GM19438 (cell line): ENCODE data around the gene FBXL13.
"Not testable (repeated sequence)": the region's sequence is repeated elsewhere in the genome, so short reads cannot be mapped to it uniquely, and the experiment has no call there.

Experiments
- ATAC-seq: cut with Tn5 transposase; IDR thresholded peaks from one replicate; pipeline ENCODE4 v1.9.1; 2021; ENCODE audit warnings: low read depth; ENCODE audit not compliant: unreplicated experiment

The FBXL13 gene

GRCh38 chr7:102873470-102874165 is 201.0 kb downstream of the FBXL13 start:
- peak; percentile 34 for ATAC-seq

GRCh38 chr7:102872460-102872859 is 202.1 kb downstream of the FBXL13 start:
- no peak for ATAC-seq

GRCh38 chr7:102869195-102869594 is 205.4 kb downstream of the FBXL13 start:
- no peak for ATAC-seq

DNA sequence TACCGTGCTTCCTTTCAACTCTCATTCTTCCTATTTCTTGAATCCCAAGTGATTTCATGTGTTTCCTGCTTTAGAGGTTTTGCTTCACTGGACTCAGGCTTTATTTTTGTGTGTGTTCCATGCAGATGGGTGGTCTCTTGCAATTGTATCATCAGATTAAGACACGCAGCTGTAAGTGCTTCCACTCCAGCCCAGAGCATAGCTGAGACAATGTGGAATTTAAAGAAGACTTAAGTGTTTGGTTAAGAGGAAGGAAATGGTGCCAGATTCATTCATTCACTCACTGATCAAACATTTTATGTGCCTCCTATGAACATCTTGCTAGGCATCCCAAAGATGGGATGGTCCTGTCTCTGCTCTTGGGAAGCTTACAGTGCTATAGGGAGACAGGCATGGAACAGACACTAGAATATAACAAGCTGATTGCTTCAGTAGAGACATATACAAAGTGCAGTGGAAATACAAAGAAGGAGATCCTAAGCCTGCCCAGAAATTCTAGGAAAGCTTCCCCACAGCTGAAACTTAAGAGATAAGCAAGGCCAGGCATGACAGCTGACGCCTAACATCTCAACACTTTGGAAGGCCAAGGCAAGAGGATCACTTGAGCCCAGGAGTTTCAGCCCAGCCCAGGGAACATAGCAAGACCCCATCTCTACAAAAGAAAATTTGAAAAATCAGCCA is 207.9 kb downstream of the FBXL13 start:
- ATAC-seq, result no peak

DNA sequence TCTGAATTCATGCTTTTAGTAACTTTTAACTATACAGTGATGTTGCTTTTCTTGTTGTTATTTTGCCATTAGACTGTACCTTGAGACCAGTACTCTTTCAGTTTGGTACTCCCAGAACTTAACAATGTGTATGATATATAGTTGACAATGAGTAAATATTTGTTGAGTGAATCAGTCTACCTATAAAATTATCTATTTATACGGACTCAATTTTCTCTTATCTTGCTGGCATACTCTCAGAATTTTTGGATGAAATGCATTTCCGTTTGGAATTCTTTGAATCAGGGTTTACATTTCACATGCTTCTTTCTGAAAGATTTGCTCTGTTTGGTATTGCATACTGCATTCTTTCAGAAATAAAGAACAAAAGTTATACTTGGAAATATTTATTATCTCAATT is 209.6 kb downstream of the FBXL13 start:
- ATAC-seq, result no peak

- ATAC-seq, result no peak
Observed at GRCh38 chr7:102860351-102860811, 214.2 kb downstream of the FBXL13 start.

DNA sequence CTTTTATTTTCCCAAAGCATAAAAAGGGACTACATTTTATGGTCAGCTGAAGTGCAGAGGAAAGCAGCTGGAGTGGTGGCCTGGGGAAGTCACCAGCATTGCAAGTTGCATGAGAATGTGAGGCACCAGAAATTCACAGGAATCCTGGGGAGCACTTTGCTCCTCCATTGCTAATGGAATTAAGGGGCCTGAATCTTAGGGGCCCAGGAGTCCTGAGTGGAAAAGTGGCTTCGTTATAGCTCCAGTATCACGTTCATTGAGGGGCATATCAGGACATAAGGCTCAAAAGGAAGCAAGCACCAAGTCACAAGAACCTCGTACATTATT is 214.8 kb downstream of the FBXL13 start:
- no peak for ATAC-seq

DNA sequence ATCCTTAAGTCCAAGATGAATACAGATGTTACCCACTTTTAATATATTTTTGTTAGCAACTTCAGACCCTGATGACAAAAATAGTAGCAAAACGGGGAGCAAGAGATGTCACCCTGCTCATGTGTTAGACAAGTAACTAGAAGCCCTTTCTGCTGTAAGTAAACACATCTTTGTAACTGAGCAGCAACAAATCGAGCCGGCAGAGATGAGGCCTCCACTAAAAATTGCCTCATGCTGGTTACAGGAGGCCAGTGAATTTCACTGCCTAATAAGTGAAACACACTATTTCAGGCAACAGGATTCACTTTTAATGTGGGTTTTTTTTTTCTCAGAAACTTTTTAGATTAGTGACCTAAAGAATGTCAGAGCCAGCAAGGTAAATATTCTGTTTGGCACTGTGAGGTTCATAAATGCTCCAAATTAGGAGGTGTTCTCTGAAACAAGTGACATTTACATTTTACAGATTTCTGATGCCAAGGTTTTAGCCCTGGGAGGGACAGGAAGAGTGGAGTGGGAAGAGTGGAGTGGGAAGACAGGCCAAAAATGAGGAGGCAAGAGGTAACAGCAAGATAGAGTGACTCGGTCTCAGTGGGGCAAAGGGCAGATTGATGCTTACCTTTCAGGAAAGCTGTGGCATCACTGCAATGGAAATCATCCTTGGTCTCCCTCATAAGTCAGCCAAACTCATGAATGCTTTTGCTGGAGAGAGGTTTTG is 215.4 kb downstream of the FBXL13 start:
- ATAC-seq, result no peak

DNA sequence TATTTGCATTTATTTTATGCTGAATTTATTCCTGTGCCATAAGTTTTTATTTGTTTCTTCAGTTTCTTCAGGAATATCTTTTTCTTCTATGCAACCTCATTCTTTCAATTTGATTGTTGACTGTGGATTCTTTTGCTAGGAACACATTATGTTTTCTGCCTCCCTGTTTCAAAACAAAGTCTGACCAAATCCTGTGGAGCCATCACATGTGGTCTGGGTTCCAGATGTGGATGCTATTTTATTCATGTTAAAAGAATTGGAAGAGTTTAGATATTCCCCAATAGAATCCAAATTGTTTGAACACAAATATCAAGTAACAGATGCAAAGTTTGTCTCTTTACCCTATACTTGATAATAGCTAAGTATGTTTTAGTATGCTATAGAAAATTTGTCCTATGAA is 218.6 kb downstream of the FBXL13 start:
- ATAC-seq, result no peak

DNA sequence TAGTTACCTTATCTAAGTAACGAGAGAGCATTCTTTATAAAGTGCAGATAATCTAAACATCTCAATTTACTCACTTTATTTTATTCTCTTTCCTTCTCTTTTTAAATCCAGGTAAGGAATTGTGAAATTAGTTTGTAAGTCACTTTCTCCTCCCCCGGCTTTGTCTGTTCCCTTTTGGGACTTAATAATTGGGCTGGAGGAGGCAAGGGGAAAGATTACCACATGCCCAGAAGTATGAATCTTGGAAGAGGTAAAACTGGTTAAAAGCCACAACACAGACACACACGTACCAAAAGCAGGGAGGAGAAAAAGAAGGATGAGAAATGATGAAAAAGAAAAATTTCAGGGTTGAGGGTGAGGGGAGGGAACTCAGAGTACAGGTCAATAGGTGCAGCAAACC is 225.1 kb downstream of the FBXL13 start:
- no peak for ATAC-seq

GRCh38 chr7:102849079-102849478 is 225.5 kb downstream of the FBXL13 start:
- no peak for ATAC-seq

DNA sequence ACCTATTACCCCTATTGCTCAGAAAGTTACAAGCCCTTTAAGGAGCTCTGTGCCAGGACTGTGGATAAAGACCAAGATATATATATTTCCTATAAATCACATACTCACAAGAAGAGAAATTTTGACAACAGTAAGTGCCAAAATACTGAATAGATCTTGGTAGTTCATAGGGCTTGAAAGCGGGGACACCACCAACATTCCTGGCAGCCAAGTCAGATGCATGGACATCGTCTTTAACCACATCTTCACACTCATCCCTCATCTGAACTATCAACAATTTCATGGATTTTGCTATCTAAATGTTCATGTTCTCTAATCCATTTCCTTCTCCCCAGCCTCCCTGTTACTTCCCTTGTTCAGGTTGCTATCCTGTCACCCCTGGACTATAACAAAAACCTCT is 229.2 kb downstream of the FBXL13 start:
- no peak for ATAC-seq

DNA sequence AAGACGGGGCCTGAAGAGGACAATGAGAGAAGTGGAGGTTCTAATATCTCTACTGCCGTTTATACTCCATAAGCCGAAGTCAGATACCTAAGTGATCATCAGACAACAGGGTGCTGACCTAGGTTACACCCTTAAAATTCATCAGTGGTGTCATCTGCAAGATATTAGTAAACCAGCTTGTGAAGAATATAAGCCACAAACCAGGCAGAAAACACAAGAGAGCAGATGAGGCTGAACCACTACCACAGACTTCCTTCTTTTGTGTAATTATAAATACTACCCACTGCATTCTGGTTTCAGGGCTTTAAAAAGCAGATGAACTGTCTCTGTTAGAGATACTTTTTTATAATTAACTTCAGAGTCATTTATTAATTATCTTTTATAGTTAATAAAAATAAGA is 230.7 kb downstream of the FBXL13 start:
- ATAC-seq, result peak; percentile 87

DNA sequence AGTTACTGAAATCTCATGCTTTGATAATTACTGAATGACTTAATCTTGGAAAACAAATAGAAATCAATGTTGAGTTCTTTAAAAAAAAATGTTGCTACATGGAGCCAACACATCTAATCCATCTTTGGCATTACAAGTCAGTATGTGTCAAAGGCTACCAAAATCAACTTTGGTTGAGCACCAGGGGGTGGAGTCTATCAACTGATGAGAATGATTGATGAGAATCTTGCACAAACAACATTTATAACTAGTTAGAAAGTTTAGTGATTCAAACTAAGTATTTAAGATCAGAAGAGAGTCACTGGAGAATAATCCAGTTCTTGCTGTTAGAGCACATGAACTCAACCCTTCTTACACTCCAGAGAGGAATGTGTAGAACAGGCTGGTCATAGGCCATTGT is 232.3 kb downstream of the FBXL13 start:
- no peak for ATAC-seq

DNA sequence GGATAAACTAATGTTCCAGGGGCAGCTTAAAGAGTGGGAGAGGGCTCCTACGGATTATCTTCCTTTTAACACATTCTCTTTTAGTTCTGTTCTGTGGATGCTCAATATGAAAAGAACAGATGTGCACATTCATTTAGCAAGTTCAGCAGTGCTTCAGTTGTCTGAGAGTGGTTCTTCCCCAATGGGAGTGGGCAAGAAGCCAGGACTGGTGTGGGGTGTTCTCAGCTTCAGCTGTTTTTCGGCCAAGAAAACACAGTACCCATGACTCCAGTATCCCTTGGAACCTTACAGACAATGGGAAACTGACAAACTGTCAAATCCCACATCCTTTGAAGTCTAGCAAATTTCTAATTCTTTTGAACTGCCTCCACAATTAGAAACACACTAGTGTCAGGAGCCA is 233.3 kb downstream of the FBXL13 start:
- no peak for ATAC-seq

- no peak for ATAC-seq
Observed at GRCh38 chr7:102840404-102840803, 234.2 kb downstream of the FBXL13 start.

- not testable (repeated sequence) for ATAC-seq
Observed at GRCh38 chr7:102838572-102839101, 236.0 kb downstream of the FBXL13 start.

DNA sequence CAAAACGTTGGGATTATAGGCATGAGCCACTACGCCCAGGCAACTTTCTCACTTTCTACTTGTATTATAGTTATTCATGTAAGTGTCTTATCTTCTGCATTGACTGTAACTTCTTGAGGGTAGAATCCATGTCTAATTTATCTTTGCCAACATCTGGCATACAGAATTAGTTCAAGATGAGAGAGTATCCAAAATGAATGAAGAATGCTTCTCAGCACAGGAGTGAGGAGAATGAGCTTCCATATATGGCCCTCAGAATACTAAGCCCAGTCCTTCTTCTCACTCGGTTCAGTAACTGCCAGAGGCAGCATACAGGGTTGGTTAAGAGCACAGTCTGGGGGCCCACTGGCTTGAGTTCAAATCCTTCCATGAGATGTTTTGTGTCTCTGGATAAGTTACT is 236.8 kb downstream of the FBXL13 start:
- ATAC-seq, result no peak

GRCh38 chr7:102836977-102837376 is 237.6 kb downstream of the FBXL13 start:
- ATAC-seq, result no peak

GRCh38 chr7:102836191-102836919 is 238.2 kb downstream of the FBXL13 start:
- ATAC-seq, result no peak

DNA sequence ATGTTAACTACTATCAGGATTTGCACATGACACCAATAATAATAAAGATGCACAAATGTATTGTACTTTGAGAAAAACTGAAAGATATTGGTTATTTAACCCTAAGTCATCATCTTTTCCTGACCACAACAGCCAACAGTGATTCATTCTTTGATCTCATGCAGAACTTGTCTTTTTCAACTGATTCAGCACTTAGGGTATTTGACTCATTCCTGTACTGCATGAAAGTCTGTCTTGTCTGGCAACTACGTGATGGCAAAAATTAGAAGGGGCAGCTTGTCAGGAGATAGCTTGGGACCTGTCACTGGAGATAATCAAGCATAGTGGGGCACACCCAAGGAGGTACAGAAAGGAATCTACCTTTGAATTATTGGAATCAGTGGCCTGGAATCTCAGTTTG is 239.6 kb downstream of the FBXL13 start:
- peak; percentile 70 for ATAC-seq
